MCF 10A (cell line): ENCODE data around the gene ZNF614. TPM values are rescaled to one million over a fixed set of nuclear protein-coding genes. Genes with fewer than 3 reads are reported as not detected.
"Not testable (repeated sequence)": the region's sequence is repeated elsewhere in the genome, so short reads cannot be mapped to it uniquely, and the experiment has no call there.

Experiments used
- BruUV-seq: library from RNA; stranded (reverse); fragments of 400-500 nt; replicated peaks from 2 replicates; lab custom pipeline; 2021; lab: Mats Ljungman, UMichigan
- CTCF ChIA-PET: fragments of 300-600 bp; sonication (Branson Sonifier 250); formaldehyde crosslinking; extraction: SDS; loops from one replicate; lab custom pipeline; 2021; ENCODE audit warnings: antibody characterized with exemption, inconsistent platforms; lab: Yijun Ruan, JAX
- POLR2A ChIA-PET: fragments of 300-600, 350-650 bp; sonication (Branson Sonifier 250); formaldehyde crosslinking; extraction: SDS; loops from one replicate; lab custom pipeline; 2020; ENCODE audit warnings: antibody characterized with exemption, inconsistent platforms; lab: Yijun Ruan, JAX
- DNase-seq: peaks from one replicate; pipeline ENCODE4 v3.0.0-alpha.2; 2018; ENCODE audit not compliant: unreplicated experiment
- H3K27ac Mint-ChIP-seq: one replicate; pipeline ENCODE4 v1.8.0; 2022; ENCODE audit warnings: mild to moderate bottlenecking, low read depth, mixed read lengths; ENCODE audit not compliant: unreplicated experiment
- H3K27me3 Mint-ChIP-seq: one replicate; pipeline ENCODE4 v1.8.0; 2022; ENCODE audit warnings: mixed read lengths; ENCODE audit not compliant: insufficient read depth, unreplicated experiment
- H3K36me3 Mint-ChIP-seq: one replicate; pipeline ENCODE4 v1.8.0; 2022; ENCODE audit warnings: mild to moderate bottlenecking, moderate library complexity, mixed read lengths; ENCODE audit not compliant: insufficient read depth, unreplicated experiment
- H3K4me1 Mint-ChIP-seq: one replicate; pipeline ENCODE4 v1.8.0; 2022; ENCODE audit warnings: mixed read lengths; ENCODE audit not compliant: insufficient read depth, unreplicated experiment
- H3K4me3 Mint-ChIP-seq: one replicate; pipeline ENCODE4 v1.8.0; 2022; ENCODE audit warnings: mild to moderate bottlenecking, moderate library complexity, mixed read lengths; ENCODE audit not compliant: unreplicated experiment
- H3K9me3 Mint-ChIP-seq: one replicate; pipeline ENCODE4 v1.8.0; 2022; ENCODE audit warnings: mixed read lengths; ENCODE audit not compliant: unreplicated experiment
- intact Hi-C: fragments of 100-400 bp; cut with micrococcal nuclease; formaldehyde crosslinking; loops from 2 replicates; pipeline ENCODE4 v1.14.1; 2022
- total RNA-seq: library from RNA; stranded (reverse); gene quantifications from 2 replicates; pipeline ENCODE4 v1.2.3, GENCODE V29; 2022
- TF ChIP-seq, protein P1 (sequence below): fragments of 200-600 bp; IDR thresholded peaks from one replicate; pipeline ENCODE4 v1.8.0; 2022; ENCODE audit warnings: antibody characterized with exemption, mild to moderate bottlenecking; ENCODE audit not compliant: unreplicated experiment

ZNF614 gene
- total RNA-seq, 1 experiment from 2014 or later = 10.2 TPM

DNA sequence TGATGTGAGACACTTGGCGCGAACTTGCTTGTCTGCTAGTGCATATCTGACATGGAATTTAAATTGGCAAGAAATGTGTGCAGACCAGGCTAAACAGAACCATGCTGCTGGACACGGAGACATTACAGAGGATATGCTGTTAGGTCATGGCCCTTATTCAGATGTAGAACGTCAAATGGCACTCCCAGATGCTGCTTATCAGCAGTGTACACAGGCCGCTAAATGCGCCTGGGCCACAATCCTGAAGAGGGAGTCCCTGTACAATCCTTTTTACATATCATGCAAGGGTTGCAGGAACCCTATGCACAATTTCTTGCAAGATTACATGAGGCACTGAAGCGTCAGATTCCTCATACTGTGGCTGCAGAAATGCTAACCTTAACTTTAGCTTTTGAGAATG, 50.8 kb downstream of the ZNF614 start:
- ChIA-PET POLR2A (no interaction called here), CTCF (interaction anchor here (1.2 kb wide), 1 partner anchor 168 kb away, joined by 3 read pairs; no protein-coding TSS in a partner anchor)
- BruUV-seq = no TSS peak
- Mint-ChIP-seq H3K4me3 (no peak overlapping the region), H3K27ac (no peak overlapping the region), H3K36me3 (peaks cover 31% of the 10 kb centered on the region), H3K27me3 (no peaks in the 10 kb centered on the region), H3K9me3 (peaks cover 14% of the 10 kb centered on the region), H3K4me1 (peaks cover 5% of the 10 kb centered on the region)
- TF ChIP-seq, protein P1, sequence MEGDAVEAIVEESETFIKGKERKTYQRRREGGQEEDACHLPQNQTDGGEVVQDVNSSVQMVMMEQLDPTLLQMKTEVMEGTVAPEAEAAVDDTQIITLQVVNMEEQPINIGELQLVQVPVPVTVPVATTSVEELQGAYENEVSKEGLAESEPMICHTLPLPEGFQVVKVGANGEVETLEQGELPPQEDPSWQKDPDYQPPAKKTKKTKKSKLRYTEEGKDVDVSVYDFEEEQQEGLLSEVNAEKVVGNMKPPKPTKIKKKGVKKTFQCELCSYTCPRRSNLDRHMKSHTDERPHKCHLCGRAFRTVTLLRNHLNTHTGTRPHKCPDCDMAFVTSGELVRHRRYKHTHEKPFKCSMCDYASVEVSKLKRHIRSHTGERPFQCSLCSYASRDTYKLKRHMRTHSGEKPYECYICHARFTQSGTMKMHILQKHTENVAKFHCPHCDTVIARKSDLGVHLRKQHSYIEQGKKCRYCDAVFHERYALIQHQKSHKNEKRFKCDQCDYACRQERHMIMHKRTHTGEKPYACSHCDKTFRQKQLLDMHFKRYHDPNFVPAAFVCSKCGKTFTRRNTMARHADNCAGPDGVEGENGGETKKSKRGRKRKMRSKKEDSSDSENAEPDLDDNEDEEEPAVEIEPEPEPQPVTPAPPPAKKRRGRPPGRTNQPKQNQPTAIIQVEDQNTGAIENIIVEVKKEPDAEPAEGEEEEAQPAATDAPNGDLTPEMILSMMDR = no peak
- intact Hi-C loops = no loop called here
- no peak for DNase-seq

DNA sequence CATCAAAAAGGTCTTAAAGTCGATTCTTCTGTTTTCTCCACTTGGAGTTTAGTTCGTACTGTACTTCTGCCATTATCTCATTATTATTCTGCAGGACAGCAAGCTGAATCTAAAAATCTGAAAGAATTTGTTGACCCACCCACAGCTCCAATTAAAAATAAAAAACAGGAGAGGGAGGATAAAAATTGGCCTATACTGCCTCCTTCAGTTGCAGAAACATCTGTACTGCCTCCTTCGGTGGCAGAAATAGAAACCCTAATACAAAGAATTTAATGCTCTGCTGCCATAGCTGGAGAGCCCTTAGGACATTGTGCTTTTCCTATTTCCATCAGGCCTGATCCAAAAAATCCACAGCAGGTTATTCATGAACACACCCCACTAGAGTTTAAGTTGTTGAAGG, 51.3 kb downstream of the ZNF614 start:
- BruUV-seq = no TSS peak
- CTCF ChIA-PET = interaction anchor here (1.2 kb wide), 1 partner anchor 168 kb away, joined by 3 read pairs; no protein-coding TSS in a partner anchor
- Mint-ChIP-seq H3K4me3 (no peak overlapping the region), H3K36me3 (peaks cover 36% of the 10 kb centered on the region), H3K27me3 (no peaks in the 10 kb centered on the region), H3K27ac (no peak overlapping the region), H3K9me3 (peaks cover 18% of the 10 kb centered on the region), H3K4me1 (peaks cover 5% of the 10 kb centered on the region)
- intact Hi-C loops = no loop called here
- DNase-seq = no peak
- TF ChIP-seq, protein P1 = no peak
- POLR2A ChIA-PET = no interaction called here

DNA sequence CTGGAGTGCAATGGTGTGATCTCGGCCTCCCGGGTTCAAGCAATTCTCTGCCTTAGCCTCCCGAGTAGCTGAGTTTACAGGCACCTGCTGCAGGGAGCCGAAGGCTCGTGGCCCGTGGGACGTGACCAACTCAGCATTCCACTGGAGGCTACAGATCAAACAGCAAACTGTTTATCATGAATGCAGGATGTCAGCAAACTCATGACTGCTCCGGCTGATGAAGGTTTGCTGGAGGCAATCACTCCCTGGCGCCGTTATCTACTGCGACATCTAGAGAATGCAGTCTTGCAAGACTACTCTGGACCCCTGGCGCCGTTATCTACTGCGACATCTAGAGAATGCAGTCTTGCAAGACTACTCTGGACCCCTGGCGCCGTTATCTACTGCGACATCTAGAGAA, 52.4 kb downstream of the ZNF614 start:
- peaks cover 42% of the 10 kb centered on the region for H3K36me3 Mint-ChIP-seq
- peaks cover 24% of the 10 kb centered on the region for H3K9me3 Mint-ChIP-seq
- H3K27me3 Mint-ChIP-seq, intact Hi-C loops, H3K4me1 Mint-ChIP-seq, BruUV-seq, H3K27ac Mint-ChIP-seq, DNase-seq, CTCF ChIA-PET, H3K4me3 Mint-ChIP-seq, POLR2A ChIA-PET: not testable (repeated sequence)

DNA sequence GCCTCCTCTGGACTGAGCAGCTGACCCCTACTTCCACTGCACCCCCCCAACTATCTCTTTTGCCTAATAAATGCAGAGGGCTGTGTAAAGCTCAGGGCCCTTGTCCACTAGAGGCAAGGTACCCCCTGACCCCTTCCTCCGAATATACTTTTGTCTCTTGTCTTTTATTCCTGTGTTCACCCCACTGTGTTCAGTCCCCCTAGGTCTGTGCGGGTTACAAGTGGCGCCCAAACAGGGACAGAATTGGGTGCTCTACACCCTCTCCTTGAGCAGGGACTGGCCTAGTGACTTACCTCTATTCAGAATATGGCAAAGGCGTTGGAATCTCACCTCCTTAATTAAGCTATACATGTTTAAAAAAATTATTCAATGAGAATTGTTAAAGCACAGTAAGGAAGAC, 56.6 kb downstream of the ZNF614 start:
- Mint-ChIP-seq H3K4me1 (no peaks in the 10 kb centered on the region), H3K9me3 (peaks cover 32% of the 10 kb centered on the region), H3K4me3 (no peak overlapping the region), H3K36me3 (peaks cover 66% of the 10 kb centered on the region), H3K27ac (no peak overlapping the region), H3K27me3 (no peaks in the 10 kb centered on the region)
- ChIA-PET POLR2A (no interaction called here), CTCF (interaction anchor here (0.6 kb wide), 1 partner anchor 255 kb away, joined by 4 read pairs; no protein-coding TSS in a partner anchor)
- BruUV-seq = no TSS peak
- intact Hi-C loops = no loop called here
- TF ChIP-seq, protein P1 = no peak
- peak; percentile 24 for DNase-seq

DNA sequence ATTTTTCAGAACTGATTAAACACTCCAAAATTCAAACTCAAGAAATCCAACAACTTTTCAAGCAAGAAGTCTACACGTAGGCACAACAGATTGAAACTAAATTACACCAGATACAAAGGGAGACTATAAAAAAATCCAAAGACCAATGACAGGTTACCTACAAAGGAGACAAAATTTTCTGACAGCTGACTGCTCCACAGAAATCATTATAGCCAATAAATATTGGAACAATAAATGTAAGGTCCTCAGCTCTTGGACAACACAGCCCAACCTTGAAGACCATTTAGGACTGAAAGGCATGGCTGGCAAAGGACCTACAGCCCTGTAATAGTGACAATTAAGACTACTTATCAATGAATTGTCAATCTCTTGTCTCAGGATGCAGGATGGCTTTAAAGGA, 57.5 kb downstream of the ZNF614 start:
- H3K9me3 Mint-ChIP-seq = peaks cover 25% of the 10 kb centered on the region
- no TSS peak for BruUV-seq
- CTCF ChIA-PET = no interaction called here

More for the DNA sequence above, 57.5 kb downstream of the ZNF614 start:
- Mint-ChIP-seq H3K4me1 (no peaks in the 10 kb centered on the region), H3K4me3 (no peak overlapping the region), H3K36me3 (peaks cover 69% of the 10 kb centered on the region), H3K27ac (no peak overlapping the region), H3K27me3 (no peaks in the 10 kb centered on the region)
- DNase-seq = no peak
- TF ChIP-seq, protein P1 = no peak
- POLR2A ChIA-PET = no interaction called here
- intact Hi-C loops = no loop called here
